Thymus (tissue), 11 donors: Measurements from ENCODE around the gene PPP2R3B. TPM values are rescaled to one million over a fixed set of nuclear protein-coding genes. Genes with fewer than 3 reads are reported as not detected.

Experiments
- DNase-seq, 9 donors: peaks; one replicate each; pipeline ENCODE4 v3.0.0-alpha.2; 2013; ENCODE audit warnings: low spot score in 9 of 9, low read depth in 6 of 9, missing footprints in 1 of 9
- H3K27ac ChIP-seq, 2 donors: one replicate each; pipeline ENCODE4 v1.5.1; 2013; ENCODE audit warnings: control low read depth in 1 of 2, low read depth in 1 of 2, low read length in 1 of 2, mild to moderate bottlenecking in 1 of 2, moderate library complexity in 1 of 2
- H3K27me3 ChIP-seq, 2 donors: one replicate each; pipeline ENCODE4 v1.5.1; 2013; ENCODE audit warnings: low read length in 1 of 2; ENCODE audit not compliant: control insufficient read depth in 2 of 2, insufficient read depth in 1 of 2
- H3K36me3 ChIP-seq, 2 donors: one replicate each; pipeline ENCODE4 v1.5.1; 2013; ENCODE audit warnings: low read length in 1 of 2, mild to moderate bottlenecking in 1 of 2, moderate library complexity in 1 of 2; ENCODE audit not compliant: control insufficient read depth in 2 of 2, insufficient read depth in 2 of 2
- H3K4me1 ChIP-seq, 2 donors: one replicate each; pipeline ENCODE4 v1.5.1; 2013; ENCODE audit warnings: low read length in 2 of 2; ENCODE audit not compliant: control insufficient read depth in 2 of 2, insufficient read depth in 2 of 2
- H3K4me3 ChIP-seq, 2 donors: one replicate each; pipeline ENCODE4 v1.5.1; 2013; ENCODE audit warnings: low read length in 2 of 2, control low read depth in 1 of 2, mild to moderate bottlenecking in 1 of 2
- H3K9me3 ChIP-seq, 2 donors: one replicate each; pipeline ENCODE4 v1.5.1; 2013; ENCODE audit warnings: low read length in 1 of 2, mild to moderate bottlenecking in 1 of 2; ENCODE audit not compliant: control insufficient read depth in 2 of 2, insufficient read depth in 1 of 2
- WGBS: extraction: QIAGEN DNeasy Blood & Tissue Kit; methylation state at CpG from one replicate; pipeline ENCODE4 v1.1.7; 2013; 5-methylcytosine and 5-hydroxymethylcytosine counted together
- polyA plus RNA-seq: library from polyadenylated mRNA; stranded (reverse); fragments of 200-250 nt; gene quantifications from one replicate; pipeline ENCODE4 v1.2.3, GENCODE V29; 2013
- total RNA-seq: library from RNA; stranded (reverse); fragments of 120-200 nt; gene quantifications from one replicate; pipeline ENCODE4 v1.2.4, GENCODE V29; 2013
- donor health status: healthy.

Gene PPP2R3B
- total and polyA plus RNA-seq, 2 donors: 54.1 to 88.5 TPM

DNA sequence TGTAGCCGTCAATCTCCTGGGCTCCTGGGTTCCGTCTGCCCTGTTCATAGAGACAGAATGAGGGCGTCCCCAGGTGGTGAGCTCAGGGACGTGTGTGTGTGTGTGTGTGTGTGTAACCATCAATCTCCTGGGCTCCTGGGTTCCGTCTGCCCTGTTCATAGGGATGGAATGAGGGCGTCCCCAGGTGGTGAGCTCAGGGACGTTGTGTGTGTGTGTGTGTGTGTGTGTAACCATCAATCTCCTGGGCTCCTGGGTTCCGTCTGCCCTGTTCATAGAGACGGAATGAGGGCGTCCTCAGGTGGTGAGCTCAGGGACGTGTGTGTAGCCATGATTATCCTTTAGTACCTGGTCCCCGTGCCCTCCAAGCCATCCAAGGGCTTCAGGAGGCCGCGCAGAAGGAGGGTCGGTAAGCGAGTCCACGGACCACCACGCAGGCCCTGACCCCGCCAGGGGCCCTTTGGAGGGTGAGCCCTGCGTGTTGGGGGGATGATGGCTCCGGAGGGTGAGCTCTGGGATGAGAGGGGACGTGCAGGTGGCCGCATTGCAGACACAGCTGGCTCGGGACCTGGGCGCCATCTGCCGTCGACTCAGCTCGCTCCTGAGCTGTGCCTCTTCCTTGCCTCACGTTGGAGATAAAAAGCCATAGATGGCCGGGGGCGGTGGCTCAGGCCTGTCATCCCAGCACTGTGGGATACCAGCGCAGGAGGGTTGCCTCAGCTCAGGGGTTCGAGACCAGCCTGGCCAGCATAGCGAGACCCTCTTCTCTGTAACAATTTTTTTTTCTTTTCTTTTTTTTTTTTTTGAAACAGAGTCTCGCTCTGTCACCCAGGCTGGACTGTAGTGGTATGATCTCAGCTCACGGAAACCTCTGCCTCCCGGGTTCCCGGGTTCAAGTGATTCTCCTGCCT lies 62.7 kb downstream of the PPP2R3B start:
- H3K36me3 ChIP-seq: no peaks in the 10 kb centered on the region
- H3K4me3 ChIP-seq: no peak overlapping the region
- peaks cover 0 to 3% of the 10 kb centered on the region in 2 donors for H3K27me3 ChIP-seq
- WGBS: 86% methylated on average over 38 of the region's 38 CpGs
- DNase-seq: peak in 3 of 9 donors; percentile 52 to 59 (median 56)
- peaks cover 0 to 7% of the 10 kb centered on the region in 2 donors for H3K9me3 ChIP-seq
- H3K4me1 ChIP-seq: peaks cover 11 to 14% of the 10 kb centered on the region in 2 donors
- H3K27ac ChIP-seq: no peak overlapping the region

DNA sequence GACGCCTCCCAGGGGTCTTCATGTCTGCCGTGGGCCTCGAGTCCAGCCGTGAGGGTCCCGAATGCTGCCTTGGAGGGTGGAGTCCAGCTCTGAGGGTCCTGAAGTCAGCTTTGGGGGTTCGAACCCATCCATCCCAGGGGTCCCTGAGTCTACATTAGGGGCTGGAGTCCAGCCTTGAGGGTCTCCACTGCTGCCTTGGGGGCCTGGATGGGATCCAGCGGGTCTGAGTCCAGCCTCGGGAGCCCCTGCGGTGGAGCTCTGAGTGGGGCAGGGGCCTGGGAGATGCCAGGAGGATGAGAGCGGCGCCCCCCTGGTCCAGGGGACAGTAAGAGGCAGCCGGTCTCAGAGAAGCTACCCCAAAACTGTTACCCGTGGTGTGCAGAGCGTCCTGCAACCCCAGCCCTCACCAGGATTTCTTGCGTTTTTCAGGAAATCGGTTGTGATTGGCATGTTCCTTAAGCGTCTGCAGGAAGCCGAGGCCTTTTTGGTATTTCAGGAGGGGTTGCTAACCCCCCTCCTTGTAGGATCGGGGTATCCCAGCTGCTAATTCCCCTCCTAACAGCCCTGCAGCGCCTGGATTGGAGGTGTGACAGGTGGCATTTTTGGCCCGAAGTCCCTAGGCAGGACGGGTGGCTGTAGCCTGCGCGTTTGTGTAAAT lies 66.5 kb downstream of the PPP2R3B start:
- DNase-seq: peak in 1 of 9 donors; percentile 31
- 6% methylated on average over 24 of the region's 24 CpGs for WGBS
- peak overlapping the region; percentile 76 to 99 for H3K4me3 ChIP-seq
- peaks cover 0 to 5% of the 10 kb centered on the region in 2 donors for H3K9me3 ChIP-seq
- H3K36me3 ChIP-seq: peaks cover 2 to 16% of the 10 kb centered on the region in 2 donors
- H3K27ac ChIP-seq: no peak overlapping the region
- peaks cover 13 to 14% of the 10 kb centered on the region in 2 donors for H3K4me1 ChIP-seq
- H3K27me3 ChIP-seq: peaks cover 0 to 3% of the 10 kb centered on the region in 2 donors

DNA sequence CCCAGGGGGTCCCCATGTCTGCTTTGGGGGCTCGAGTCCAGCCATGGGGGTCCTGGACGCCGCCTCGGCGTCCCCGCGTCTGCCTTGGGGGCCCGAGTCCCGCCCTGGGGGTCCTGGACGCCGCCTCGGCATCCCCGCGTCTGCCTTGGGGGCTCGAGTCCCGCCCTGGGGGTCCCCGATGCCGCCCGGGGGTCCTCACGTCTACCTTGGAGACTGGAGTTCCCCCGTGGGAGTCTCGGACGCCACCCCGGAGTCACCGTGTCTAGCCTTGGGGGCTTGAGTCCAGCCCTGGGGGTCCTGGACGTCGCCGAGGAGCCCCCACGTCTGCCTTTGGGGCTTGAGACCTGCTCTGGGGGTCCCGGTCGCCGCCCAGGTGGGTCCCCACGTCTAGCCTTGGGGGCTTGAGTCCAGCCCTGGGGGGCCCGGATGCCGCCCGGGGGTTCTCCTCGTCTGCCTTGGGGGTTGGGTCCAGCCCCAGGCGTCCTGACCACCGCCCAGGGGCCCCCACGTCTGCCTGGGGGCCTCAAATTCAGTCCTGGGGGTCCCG lies 67.1 kb downstream of the PPP2R3B start:
- under 1% methylated on average over 41 of the region's 41 CpGs for WGBS
- peaks cover 0 to 8% of the 10 kb centered on the region in 2 donors for H3K9me3 ChIP-seq
- peak overlapping the region; percentile 76 to 99 for H3K4me3 ChIP-seq
- peaks cover 13 to 14% of the 10 kb centered on the region in 2 donors for H3K4me1 ChIP-seq
- no peak for DNase-seq
- peak overlapping the region; percentile 70 to 88 for H3K27ac ChIP-seq
- peaks cover 8 to 22% of the 10 kb centered on the region in 2 donors for H3K36me3 ChIP-seq
- peaks cover 0 to 3% of the 10 kb centered on the region in 2 donors for H3K27me3 ChIP-seq

DNA sequence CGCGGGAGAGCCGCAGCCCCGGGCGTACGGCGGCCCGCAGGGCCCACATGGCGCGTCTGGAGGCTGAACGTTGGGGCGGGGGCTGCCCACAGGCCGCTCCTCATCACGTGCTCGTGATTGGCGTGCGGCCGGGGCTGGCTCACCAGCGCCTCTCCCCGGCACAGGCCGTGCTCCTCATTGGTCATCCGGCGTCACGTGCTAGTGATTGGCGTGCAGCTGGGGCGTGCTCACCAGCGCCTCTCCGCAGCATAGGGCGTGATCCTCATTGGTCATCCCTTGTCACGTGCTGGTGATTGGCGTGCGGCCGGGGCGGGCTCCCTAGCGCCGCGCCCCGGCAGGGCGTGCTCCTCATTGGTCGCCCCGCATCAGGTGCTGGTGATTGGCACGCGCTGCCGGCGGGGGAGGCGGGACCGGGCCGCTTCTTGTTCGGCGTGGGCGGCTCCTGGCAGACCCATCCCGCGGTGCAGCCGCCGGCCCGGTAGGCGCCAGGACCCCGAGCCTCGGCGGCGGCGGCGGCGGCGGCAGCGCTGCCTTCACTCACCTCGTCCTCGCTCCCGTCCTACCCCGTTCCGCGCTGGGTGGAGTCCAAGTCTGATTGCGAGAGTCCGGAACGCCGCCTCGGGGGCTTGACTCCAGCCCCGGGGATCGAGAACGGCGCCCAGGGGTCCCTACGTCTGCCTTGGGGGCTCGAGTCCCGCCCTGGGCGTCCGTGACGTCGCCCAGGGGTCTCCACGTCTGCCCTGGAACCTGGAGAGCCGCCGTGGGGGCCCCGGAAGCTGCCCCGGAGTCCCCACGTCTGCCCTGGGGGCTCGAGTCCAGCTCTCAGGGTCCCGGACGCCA lies 67.7 kb downstream of the PPP2R3B start, which contains the start of gene GTPBP6:
GTPBP6 (minus strand) TSS at position 58 of the 840 bp plus-strand sequence; CDS start at position 49, 9 bp downstream.
- H3K27me3 ChIP-seq: peaks cover 0 to 3% of the 10 kb centered on the region in 2 donors
- H3K36me3 ChIP-seq: peaks cover 10 to 28% of the 10 kb centered on the region in 2 donors
- peak within 1 kb of the TSS; percentile 76 to 99 for H3K4me3 ChIP-seq
- H3K27ac ChIP-seq: peak within 1 kb of the TSS; percentile 97 to 99
- DNase-seq: peak; percentile 96 to 100 (median 100)
- H3K9me3 ChIP-seq: peaks cover 0 to 8% of the 10 kb centered on the region in 2 donors
- H3K4me1 ChIP-seq: peaks cover 13 to 14% of the 10 kb centered on the region in 2 donors
- under 1% methylated on average over 97 of the region's 97 CpGs for WGBS

DNA sequence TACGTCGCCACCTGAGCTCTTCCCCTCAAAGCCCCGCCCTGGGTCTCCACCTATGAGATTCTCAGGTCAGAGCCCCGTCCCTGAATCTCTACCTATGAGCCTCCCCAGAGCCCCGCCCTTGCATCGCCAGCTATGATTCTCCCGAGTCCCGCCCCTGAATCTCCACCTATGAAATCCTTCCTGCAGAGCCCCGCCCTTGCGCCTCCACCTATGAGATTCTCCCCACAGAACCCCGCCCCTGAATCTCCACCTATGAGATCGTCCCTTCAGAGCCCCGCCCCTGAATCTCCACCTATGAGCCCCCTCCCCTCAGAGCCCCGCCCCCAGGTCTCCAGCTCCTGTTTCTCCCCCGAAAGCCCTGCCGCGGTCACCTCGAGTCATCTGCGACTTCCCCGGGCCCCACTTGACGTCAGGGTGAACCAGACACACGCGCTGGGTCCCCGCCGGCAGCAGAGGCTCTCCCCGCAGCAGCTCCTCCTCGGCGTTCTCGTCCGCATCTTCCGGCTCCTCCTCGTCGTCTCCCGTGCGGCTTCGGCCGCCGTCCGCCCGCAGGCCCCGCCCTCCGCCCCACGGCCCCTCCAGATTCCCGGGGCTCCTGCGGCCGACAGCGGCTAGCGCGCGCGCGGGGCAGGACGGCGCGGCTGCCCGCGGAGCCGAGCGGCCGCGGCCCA lies 68.5 kb downstream of the PPP2R3B start:
- Histone ChIP-seq H3K4me1 (peaks cover 13 to 14% of the 10 kb centered on the region in 2 donors), H3K36me3 (peaks cover 16 to 35% of the 10 kb centered on the region in 2 donors), H3K4me3 (peak overlapping the region; percentile 75 to 99), H3K27ac (peak overlapping the region; percentile 97 to 99), H3K27me3 (peaks cover 0 to 3% of the 10 kb centered on the region in 2 donors), H3K9me3 (peaks cover 0 to 8% of the 10 kb centered on the region in 2 donors)
- WGBS: under 1% methylated on average over 61 of the region's 61 CpGs
- peak; percentile 81 to 98 (median 94) for DNase-seq

DNA sequence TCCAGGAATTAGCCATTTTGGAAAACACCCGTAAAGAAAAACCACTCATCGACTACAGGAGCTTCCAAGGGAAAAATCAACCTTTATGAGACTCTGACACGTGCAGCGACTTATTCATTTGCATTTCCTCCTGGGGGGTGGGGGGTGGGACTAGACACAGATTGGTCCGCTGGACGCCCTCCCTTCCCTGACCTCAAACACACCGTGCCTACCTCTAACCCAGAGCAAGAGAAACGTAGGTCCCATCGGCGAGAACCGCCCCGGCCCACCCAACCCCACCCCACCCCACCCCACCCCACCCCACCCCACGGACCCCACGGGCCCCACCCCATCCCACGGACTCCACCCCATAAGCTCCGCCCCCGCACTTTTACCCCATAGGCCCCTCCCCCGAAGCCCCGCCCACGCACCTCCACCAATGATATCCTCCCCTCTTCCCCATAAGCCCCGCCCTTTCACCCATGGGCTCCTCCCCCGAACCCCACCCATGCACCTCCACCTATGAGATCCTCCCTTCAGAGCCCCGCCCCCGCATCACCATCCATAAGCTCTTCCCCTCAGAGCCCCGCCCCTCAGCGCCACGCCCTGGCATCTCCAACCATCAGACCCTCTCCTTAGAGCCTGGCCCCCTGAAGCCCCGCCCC lies 69.2 kb downstream of the PPP2R3B start:
- Histone ChIP-seq H3K9me3 (peaks cover 0 to 8% of the 10 kb centered on the region in 2 donors), H3K27me3 (peaks cover 0 to 3% of the 10 kb centered on the region in 2 donors), H3K36me3 (peaks cover 22 to 42% of the 10 kb centered on the region in 2 donors), H3K27ac (peak overlapping the region; percentile 53 to 97), H3K4me1 (peaks cover 13 to 14% of the 10 kb centered on the region in 2 donors), H3K4me3 (peak overlapping the region; percentile 75 to 99)
- no peak for DNase-seq
- WGBS: 64% methylated on average over 28 of the region's 28 CpGs

DNA sequence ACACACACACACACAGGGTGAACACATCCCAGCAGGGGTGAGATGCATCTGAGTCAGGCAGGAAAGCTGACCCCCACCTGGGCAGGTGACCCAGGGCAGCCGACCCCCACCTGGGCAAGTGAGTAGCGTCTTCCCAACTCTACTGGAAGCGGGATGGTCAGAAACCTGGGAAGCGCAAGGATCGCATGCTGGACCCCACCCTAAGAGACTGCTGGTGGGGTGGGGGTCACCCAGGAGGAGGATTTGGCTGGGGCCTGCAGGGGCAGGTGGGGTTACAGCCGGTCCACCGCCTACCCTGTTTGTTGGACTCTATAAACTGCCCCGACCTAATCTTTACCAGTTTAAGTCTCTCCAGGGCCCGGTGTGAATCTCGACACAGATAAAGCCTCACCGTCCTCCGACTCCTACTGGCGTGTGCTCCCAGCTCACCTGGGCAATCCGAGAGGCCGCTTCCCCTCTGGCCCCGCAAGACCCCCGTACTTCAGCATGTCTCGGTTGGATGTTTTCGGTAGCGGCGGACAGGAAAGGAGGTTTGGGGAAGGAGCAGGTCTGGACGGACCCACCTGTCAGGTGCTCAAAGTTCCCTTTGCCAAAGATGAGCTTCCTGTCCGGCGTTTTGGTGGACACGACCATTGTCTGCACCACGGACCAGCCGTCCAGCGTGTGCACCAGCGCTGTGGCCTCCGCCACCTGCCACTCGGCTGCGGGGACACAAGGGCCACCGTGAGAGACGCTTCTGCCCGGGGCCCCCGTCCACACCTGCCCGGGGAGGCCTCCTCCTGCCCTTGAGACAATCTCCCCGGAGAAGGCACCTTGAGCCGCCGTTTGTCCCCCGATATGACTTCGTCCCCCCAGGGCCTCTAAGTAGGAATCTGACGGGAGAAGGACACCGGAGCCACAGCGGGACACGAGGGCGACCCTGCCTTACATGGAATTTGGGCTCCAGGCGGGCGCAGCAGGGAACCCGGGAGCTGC lies 70.1 kb downstream of the PPP2R3B start:
- Histone ChIP-seq H3K9me3 (peaks cover 0 to 8% of the 10 kb centered on the region in 2 donors), H3K4me3 (no peak overlapping the region), H3K4me1 (peaks cover 13 to 14% of the 10 kb centered on the region in 2 donors), H3K27me3 (peaks cover 0 to 3% of the 10 kb centered on the region in 2 donors), H3K27ac (no peak overlapping the region), H3K36me3 (peaks cover 31 to 51% of the 10 kb centered on the region in 2 donors)
- WGBS: 94% methylated on average over 50 of the region's 50 CpGs
- DNase-seq: no peak
